WTC11 (cell line): ENCODE results near the gene GABBR2. TPM values are rescaled to one million over a fixed set of nuclear protein-coding genes. Genes with fewer than 3 reads are reported as not detected.

Source experiments
- ATAC-seq: fragments of 200-7000 bp; cut with Tn5 transposase; 2 replicates; pipeline ENCODE4 v1.10.0; 2021; ENCODE audit warnings: mild to moderate bottlenecking, moderate library complexity
- CTCF ChIA-PET: fragments of 300-600 bp; sonication (Branson Sonifier 250); formaldehyde crosslinking; loops from one replicate; lab custom pipeline; 2021; ENCODE audit warnings: antibody characterized with exemption; lab: Charles Lee
- POLR2A ChIA-PET: fragments of 350-600 bp; sonication (Branson Sonifier 250); formaldehyde crosslinking; loops from one replicate; lab custom pipeline; 2021; ENCODE audit warnings: antibody characterized with exemption; lab: Charles Lee
- DNase-seq: peaks from one replicate; pipeline ENCODE4 v3.0.0; 2021; ENCODE audit warnings: low spot score
- H3K27ac Mint-ChIP-seq: 2 replicates; pipeline ENCODE4 v1.8.0; 2021; ENCODE audit warnings: mixed read lengths
- H3K27me3 Mint-ChIP-seq: 2 replicates; pipeline ENCODE4 v1.8.0; 2021; ENCODE audit warnings: low read depth, mild to moderate bottlenecking, moderate library complexity, mixed read lengths
- H3K36me3 Mint-ChIP-seq: 2 replicates; pipeline ENCODE4 v1.8.0; 2021; ENCODE audit warnings: mixed read lengths
- H3K4me1 Mint-ChIP-seq: 2 replicates; pipeline ENCODE4 v1.8.0; 2022; ENCODE audit warnings: mixed read lengths
- H3K4me3 Mint-ChIP-seq: 2 replicates; pipeline ENCODE4 v1.8.0; 2021; ENCODE audit warnings: mild to moderate bottlenecking, moderate library complexity, mixed read lengths
- H3K9me3 Mint-ChIP-seq: 2 replicates; pipeline ENCODE4 v1.8.0; 2021; ENCODE audit warnings: mixed read lengths
- AR ChIP-seq: fragments of 250-450 bp; sonication (Bioruptor Pico); IDR thresholded peaks from 2 replicates; pipeline ENCODE4 v1.9.0; 2021; ENCODE audit warnings: mild to moderate bottlenecking
- ATF3 ChIP-seq: sonication (generic); formaldehyde crosslinking; conservative IDR thresholded peaks from 2 replicates; pipeline ENCODE4 v1.8.1; 2022; ENCODE audit warnings: mild to moderate bottlenecking, missing genetic modification reagents
- E2F5 ChIP-seq: sonication (generic); formaldehyde crosslinking; IDR thresholded peaks from 2 replicates; pipeline ENCODE4 v1.8.1; 2022; ENCODE audit warnings: mild to moderate bottlenecking, moderate library complexity, missing genetic modification reagents
- ERG ChIP-seq: fragments of 250-450 bp; sonication (Bioruptor Pico); IDR thresholded peaks from 2 replicates; pipeline ENCODE4 v1.8.0; 2021; ENCODE audit warnings: mild to moderate bottlenecking
- ETV6 ChIP-seq: sonication (generic); formaldehyde crosslinking; IDR thresholded peaks from 2 replicates; pipeline ENCODE4 v1.8.1; 2022; ENCODE audit warnings: mild to moderate bottlenecking, missing genetic modification reagents
- FOXP1 ChIP-seq: sonication (generic); formaldehyde crosslinking; IDR thresholded peaks from 2 replicates; pipeline ENCODE4 v1.8.0; 2022; ENCODE audit warnings: missing genetic modification reagents, mild to moderate bottlenecking, moderate library complexity, borderline replicate concordance
- GRHL2 ChIP-seq: fragments of 250-450 bp; sonication (Bioruptor Pico); IDR thresholded peaks from 2 replicates; pipeline ENCODE4 v1.8.0; 2022; ENCODE audit warnings: mild to moderate bottlenecking, moderate library complexity; ENCODE audit not compliant: insufficient replicate concordance, severe bottlenecking
- HMGXB4 ChIP-seq: sonication (generic); formaldehyde crosslinking; IDR thresholded peaks from 2 replicates; pipeline ENCODE4 v1.8.1; 2023; ENCODE audit warnings: mild to moderate bottlenecking, moderate library complexity, missing genetic modification reagents
- IRF2 ChIP-seq: sonication (generic); formaldehyde crosslinking; IDR thresholded peaks from 2 replicates; pipeline ENCODE4 v1.8.0; 2022; ENCODE audit warnings: low read depth, missing genetic modification reagents, borderline replicate concordance
- NR1H2 ChIP-seq: sonication (generic); formaldehyde crosslinking; IDR thresholded peaks from 2 replicates; pipeline ENCODE4 v1.9.0; 2021; ENCODE audit warnings: mild to moderate bottlenecking, moderate library complexity, missing genetic modification reagents
- NR3C1 ChIP-seq: sonication (generic); formaldehyde crosslinking; conservative IDR thresholded peaks from 2 replicates; pipeline ENCODE4 v1.8.1; 2023; ENCODE audit warnings: low read depth, mild to moderate bottlenecking, missing genetic modification reagents
- OVOL2 ChIP-seq: fragments of 250-450 bp; sonication (Bioruptor Pico); IDR thresholded peaks from 2 replicates; pipeline ENCODE4 v1.9.0; 2021; ENCODE audit warnings: mild to moderate bottlenecking, borderline replicate concordance
- SMAD4 ChIP-seq: sonication (generic); formaldehyde crosslinking; IDR thresholded peaks from 2 replicates; pipeline ENCODE4 v1.8.0; 2022; ENCODE audit warnings: mild to moderate bottlenecking, missing genetic modification reagents
- SOX15 ChIP-seq: fragments of 250-450 bp; sonication (Bioruptor Pico); IDR thresholded peaks from 2 replicates; pipeline ENCODE4 v1.9.0; 2021; ENCODE audit warnings: mild to moderate bottlenecking
- TCF7 ChIP-seq: sonication (generic); formaldehyde crosslinking; IDR thresholded peaks from 2 replicates; pipeline ENCODE4 v1.8.0; 2022; ENCODE audit warnings: mild to moderate bottlenecking, low read depth, missing genetic modification reagents, moderate library complexity
- TEAD4 ChIP-seq: sonication (generic); formaldehyde crosslinking; IDR thresholded peaks from 2 replicates; pipeline ENCODE4 v1.8.0; 2022; ENCODE audit warnings: mild to moderate bottlenecking, missing genetic modification reagents
- ZNF219 ChIP-seq: sonication (generic); formaldehyde crosslinking; IDR thresholded peaks from 2 replicates; pipeline ENCODE4 v1.8.0; 2023; ENCODE audit warnings: missing genetic modification reagents, mild to moderate bottlenecking, borderline replicate concordance
- ZNF281 ChIP-seq: sonication (generic); formaldehyde crosslinking; IDR thresholded peaks from 2 replicates; pipeline ENCODE4 v1.8.0; 2023; ENCODE audit warnings: mild to moderate bottlenecking, missing genetic modification reagents
- ZNF416 ChIP-seq: fragments of 250-450 bp; sonication (Bioruptor Pico); IDR thresholded peaks from 2 replicates; pipeline ENCODE4 v1.9.0; 2021; ENCODE audit warnings: mild to moderate bottlenecking, inconsistent platforms
- ZNF425 ChIP-seq: fragments of 250-450 bp; sonication (Bioruptor Pico); conservative IDR thresholded peaks from 2 replicates; pipeline ENCODE4 v1.9.0; 2021; ENCODE audit warnings: mild to moderate bottlenecking
- total RNA-seq: library from RNA; stranded (reverse); gene quantifications from 3 replicates; pipeline ENCODE4 v1.2.3, GENCODE V29; 2021

GABBR2 gene
- total RNA-seq, 1 experiment from 2014 or later = 0.92 TPM

GRCh38 chr9:98516205-98516896 is 192.4 kb downstream of the GABBR2 start (continued):
- TF ChIP-seq ZNF281 (CRISPR knock-in tag) (no peak), SOX15 (no peak), GRHL2 (no peak), SMAD4 (CRISPR knock-in tag) (no peak), HMGXB4 (CRISPR knock-in tag) (no peak), FOXP1 (CRISPR knock-in tag) (no peak), ERG (CRISPR knock-in tag) (no peak), ZNF416 (CRISPR knock-in tag) (no peak), IRF2 (CRISPR knock-in tag) (no peak)

GRCh38 chr9:98515506-98516204 is 193.1 kb downstream of the GABBR2 start:
- Mint-ChIP-seq H3K27me3 (peaks cover 8% of the 10 kb centered on the region), H3K4me3 (no peak overlapping the region), H3K36me3 (no peaks in the 10 kb centered on the region), H3K9me3 (peaks cover 6% of the 10 kb centered on the region; the same call in 1 of the 2 replicates), H3K27ac (no peak overlapping the region), H3K4me1 (no peaks in the 10 kb centered on the region)
- ATAC-seq (no peak), DNase-seq (no peak)
- POLR2A ChIA-PET = no interaction called here
- CTCF ChIA-PET = interaction anchor here (1.4 kb wide), 1 partner anchor 21 kb away, joined by 4 read pairs; no protein-coding TSS in a partner anchor
- no peak for TF ChIP-seq HMGXB4 (CRISPR knock-in tag)
- TF ChIP-seq NR3C1 (CRISPR knock-in tag) = no peak
- no peak for TF ChIP-seq OVOL2 (CRISPR knock-in tag)
- no peak for TF ChIP-seq ZNF425
- no peak for TF ChIP-seq E2F5 (CRISPR knock-in tag)
- no peak for TF ChIP-seq AR (CRISPR knock-in tag)
- TF ChIP-seq TEAD4 (CRISPR knock-in tag) = no peak
- TF ChIP-seq ETV6 (CRISPR knock-in tag) = no peak
- no peak for TF ChIP-seq ZNF219 (CRISPR knock-in tag)
- no peak for TF ChIP-seq NR1H2 (CRISPR knock-in tag)
- no peak for TF ChIP-seq ATF3 (CRISPR knock-in tag)
- no peak for TF ChIP-seq TCF7 (CRISPR knock-in tag)
